ENCODE results near the gene GAREM1. TPM values are rescaled to one million over a fixed set of nuclear protein-coding genes. Genes with fewer than 3 reads are reported as not detected.
A peak's percentile ranks its signal among the peaks of the same experiment; 100 is the strongest.

GAREM1 gene
- total RNA-seq, 1 donor from 2014 or later = 8.6 TPM

DNA sequence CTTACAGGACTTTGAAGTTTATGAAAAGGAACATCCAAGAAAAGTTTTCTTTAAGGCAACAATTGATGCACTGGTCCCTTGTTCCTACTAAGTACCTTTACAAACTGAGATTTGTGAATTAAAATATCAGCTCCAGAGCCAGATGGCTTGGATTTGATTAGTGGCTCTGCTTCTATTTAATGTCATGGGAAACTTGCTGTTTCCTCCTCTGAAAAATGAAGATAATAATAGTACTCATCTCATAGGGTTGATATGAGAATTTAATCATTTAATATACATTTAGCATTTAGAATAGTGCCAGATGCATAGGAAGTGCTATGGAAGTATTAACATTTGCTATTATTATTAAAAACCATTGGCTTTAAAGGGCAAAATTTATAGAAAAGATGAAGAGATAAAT lies 2.6 kb upstream of the GAREM1 start:
- no peak for DNase-seq
- Histone ChIP-seq H3K36me3 (no peaks in the 10 kb centered on the region), H3K4me3 (no peak overlapping the region), H3K27me3 (ENCODE audit: low read depth) (no peaks in the 10 kb centered on the region), H3K4me1 (peaks cover 27% of the 10 kb centered on the region), H3K9me3 (replicated peaks) (no peaks in the 10 kb centered on the region), H3K27ac (replicated peaks) (no peak overlapping the region)
- intact Hi-C loops (cut with micrococcal nuclease) = loop anchor here (5.0 kb wide), 1 partner anchor 201 kb away; no protein-coding TSS in a partner anchor
- TF ChIP-seq, protein P1, sequence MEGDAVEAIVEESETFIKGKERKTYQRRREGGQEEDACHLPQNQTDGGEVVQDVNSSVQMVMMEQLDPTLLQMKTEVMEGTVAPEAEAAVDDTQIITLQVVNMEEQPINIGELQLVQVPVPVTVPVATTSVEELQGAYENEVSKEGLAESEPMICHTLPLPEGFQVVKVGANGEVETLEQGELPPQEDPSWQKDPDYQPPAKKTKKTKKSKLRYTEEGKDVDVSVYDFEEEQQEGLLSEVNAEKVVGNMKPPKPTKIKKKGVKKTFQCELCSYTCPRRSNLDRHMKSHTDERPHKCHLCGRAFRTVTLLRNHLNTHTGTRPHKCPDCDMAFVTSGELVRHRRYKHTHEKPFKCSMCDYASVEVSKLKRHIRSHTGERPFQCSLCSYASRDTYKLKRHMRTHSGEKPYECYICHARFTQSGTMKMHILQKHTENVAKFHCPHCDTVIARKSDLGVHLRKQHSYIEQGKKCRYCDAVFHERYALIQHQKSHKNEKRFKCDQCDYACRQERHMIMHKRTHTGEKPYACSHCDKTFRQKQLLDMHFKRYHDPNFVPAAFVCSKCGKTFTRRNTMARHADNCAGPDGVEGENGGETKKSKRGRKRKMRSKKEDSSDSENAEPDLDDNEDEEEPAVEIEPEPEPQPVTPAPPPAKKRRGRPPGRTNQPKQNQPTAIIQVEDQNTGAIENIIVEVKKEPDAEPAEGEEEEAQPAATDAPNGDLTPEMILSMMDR (IDR thresholded peaks at IDR 0.05; ENCODE audit: borderline replicate concordance) = no peak

DNA sequence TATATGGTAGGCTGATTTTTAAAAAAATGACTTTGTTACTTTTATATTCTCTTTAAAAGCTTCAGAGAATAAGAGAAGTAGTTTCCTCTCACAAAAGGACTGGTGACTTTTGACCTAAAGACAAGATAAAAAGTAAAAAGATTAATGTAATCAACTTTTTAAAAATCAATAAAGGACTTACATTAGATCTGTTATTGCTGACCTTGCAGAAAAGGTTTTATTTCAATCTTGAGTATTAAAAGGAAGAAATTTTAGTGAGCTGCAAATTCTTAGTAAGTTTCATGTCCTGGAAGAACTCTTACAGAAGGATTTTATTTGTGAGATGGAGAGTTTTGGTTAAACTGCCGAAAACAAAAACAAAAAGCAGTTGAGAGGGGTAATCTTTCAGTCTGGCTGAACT lies 2.2 kb upstream of the GAREM1 start:
- TF ChIP-seq, protein P1 (IDR thresholded peaks at IDR 0.05; ENCODE audit: borderline replicate concordance) = no peak
- Histone ChIP-seq H3K27me3 (ENCODE audit: low read depth) (no peaks in the 10 kb centered on the region), H3K4me3 (no peak overlapping the region), H3K9me3 (replicated peaks) (no peaks in the 10 kb centered on the region), H3K4me1 (peaks cover 32% of the 10 kb centered on the region), H3K36me3 (no peaks in the 10 kb centered on the region), H3K27ac (replicated peaks) (no peak overlapping the region)
- no peak for DNase-seq
- intact Hi-C loops (cut with micrococcal nuclease) = loop anchor here (5.0 kb wide), 1 partner anchor 201 kb away; no protein-coding TSS in a partner anchor

DNA sequence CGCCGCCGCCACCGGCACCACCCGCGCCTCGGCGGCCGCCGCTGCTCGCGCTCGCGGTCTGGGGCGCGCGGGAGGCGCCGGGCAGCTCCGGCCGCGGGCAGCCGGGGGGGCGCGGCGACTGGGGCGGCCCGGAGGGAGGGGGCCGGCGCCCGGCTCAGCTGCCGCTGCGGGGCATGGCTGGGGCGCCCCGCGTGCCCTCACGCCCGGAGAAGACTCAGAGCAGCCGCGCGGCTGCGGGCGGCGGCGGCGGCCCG lies 295 bp downstream of the GAREM1 start:
- intact Hi-C loops (cut with micrococcal nuclease) = loop anchor here (5.0 kb wide), 1 partner anchor 198 kb away; no protein-coding TSS in a partner anchor
- Histone ChIP-seq H3K27me3 (ENCODE audit: low read depth) (peaks cover 6% of the 10 kb centered on the region), H3K27ac (replicated peaks) (peak overlapping the region; percentile 88), H3K9me3 (replicated peaks) (no peaks in the 10 kb centered on the region), H3K36me3 (no peaks in the 10 kb centered on the region), H3K4me3 (peak overlapping the region; percentile 85), H3K4me1 (peaks cover 46% of the 10 kb centered on the region)
- no peak for DNase-seq
- TF ChIP-seq, protein P1 (IDR thresholded peaks at IDR 0.05; ENCODE audit: borderline replicate concordance) = no peak

DNA sequence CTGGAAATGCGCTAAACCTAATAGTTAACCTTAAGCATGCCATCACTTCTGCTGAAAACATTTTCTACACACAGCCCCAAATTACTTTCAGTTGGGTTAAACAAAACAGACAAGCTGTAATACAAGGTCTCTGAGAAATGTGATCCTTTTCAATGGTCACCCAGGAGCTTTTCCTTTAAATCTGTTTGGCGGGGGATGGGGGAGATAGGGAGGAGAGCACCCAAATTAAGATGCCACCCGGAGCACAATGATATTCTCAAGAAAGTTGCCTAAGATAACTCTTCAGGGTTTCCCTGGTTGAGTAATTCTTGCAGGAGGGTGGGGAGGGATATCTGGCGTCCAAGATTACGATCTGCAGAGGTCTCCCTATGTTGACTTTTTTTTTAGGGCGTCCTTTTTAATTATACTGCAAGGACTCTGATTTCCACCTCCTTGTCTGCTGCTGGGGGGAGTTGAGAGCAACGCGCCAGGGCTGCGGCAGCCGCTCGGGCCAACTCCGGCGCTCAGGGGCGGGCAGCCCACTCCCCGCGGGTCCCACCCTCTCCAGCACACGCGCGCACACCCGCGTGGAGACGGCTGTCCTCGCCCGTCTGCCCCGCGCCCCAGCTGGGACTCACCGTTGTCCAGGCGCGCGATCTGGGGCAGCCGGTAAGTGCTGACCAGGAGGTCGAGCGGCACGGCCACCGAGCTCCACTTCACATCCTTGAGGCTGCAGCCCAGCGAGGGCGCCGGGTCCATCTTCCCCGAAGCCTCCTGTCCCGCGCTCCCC lies 807 bp downstream of the GAREM1 start:
- Histone ChIP-seq H3K4me1 (peaks cover 46% of the 10 kb centered on the region), H3K27ac (replicated peaks) (peak overlapping the region; percentile 88), H3K27me3 (ENCODE audit: low read depth) (peaks cover 6% of the 10 kb centered on the region), H3K9me3 (replicated peaks) (no peaks in the 10 kb centered on the region), H3K4me3 (peak overlapping the region; percentile 85), H3K36me3 (no peaks in the 10 kb centered on the region)
- intact Hi-C loops (cut with micrococcal nuclease) = loop anchor here (5.0 kb wide), 1 partner anchor 198 kb away; no protein-coding TSS in a partner anchor
- DNase-seq = peak; percentile 41
- TF ChIP-seq, protein P1 (IDR thresholded peaks at IDR 0.05; ENCODE audit: borderline replicate concordance) = no peak

DNA sequence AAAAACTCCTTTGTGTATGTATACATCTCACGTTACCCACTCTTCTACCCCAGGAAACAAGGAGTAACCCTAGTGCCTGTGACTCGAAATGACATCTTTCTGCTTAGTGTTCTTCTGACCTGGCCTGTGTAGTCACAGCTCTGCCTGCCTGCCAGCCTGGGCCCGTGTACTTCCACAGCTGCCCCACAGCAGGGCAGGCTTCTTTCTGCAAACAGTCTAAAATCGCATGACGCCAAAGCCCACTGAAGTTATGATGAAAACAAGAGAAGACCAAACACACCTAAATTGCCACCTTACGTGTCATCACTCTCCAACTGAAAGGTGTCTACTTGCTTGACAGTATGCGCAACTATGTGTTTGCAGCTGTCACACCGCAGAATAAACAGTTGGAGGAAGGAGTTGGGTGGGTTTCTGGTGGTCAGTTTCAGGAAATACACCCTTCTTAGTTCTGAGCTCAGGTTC lies 1.5 kb downstream of the GAREM1 start:
- peak overlapping the region; percentile 85 for H3K4me3 ChIP-seq
- DNase-seq = peak; percentile 24
- no peaks in the 10 kb centered on the region for H3K36me3 ChIP-seq
- H3K9me3 ChIP-seq (replicated peaks) = no peaks in the 10 kb centered on the region
- peak overlapping the region; percentile 88 for H3K27ac ChIP-seq (replicated peaks)
- H3K4me1 ChIP-seq = peaks cover 46% of the 10 kb centered on the region
- TF ChIP-seq, protein P1 (IDR thresholded peaks at IDR 0.05; ENCODE audit: borderline replicate concordance) = peak; percentile 60
- intact Hi-C loops (cut with micrococcal nuclease) = no loop called here
- peaks cover 6% of the 10 kb centered on the region for H3K27me3 ChIP-seq (ENCODE audit: low read depth)

Data from left ventricle myocardium inferior (tissue), 1 donor.